Measurements from ENCODE around the gene NME3. TPM values are rescaled to one million over a fixed set of nuclear protein-coding genes. Genes with fewer than 3 reads are reported as not detected.
A peak's percentile ranks its signal among the peaks of the same experiment; 100 is the strongest.
"Not testable (repeated sequence)": the region's sequence is repeated elsewhere in the genome, so short reads cannot be mapped to it uniquely, and the experiment has no call there.

The NME3 gene
- 1.3 and 4.6 TPM in 2 replicates for total RNA-seq (2014; rRNA removed; shearing (Covaris generic))

GRCh38 chr16:1771188-1771863 lies at the start of gene NME3:
Gene NME3, minus strand, starts transcription at chr16:1771543. Its CDS starts 9 bp downstream, at chr16:1771534.
- no peak for DNase-seq (ENCODE audit: low spot score)

DNA sequence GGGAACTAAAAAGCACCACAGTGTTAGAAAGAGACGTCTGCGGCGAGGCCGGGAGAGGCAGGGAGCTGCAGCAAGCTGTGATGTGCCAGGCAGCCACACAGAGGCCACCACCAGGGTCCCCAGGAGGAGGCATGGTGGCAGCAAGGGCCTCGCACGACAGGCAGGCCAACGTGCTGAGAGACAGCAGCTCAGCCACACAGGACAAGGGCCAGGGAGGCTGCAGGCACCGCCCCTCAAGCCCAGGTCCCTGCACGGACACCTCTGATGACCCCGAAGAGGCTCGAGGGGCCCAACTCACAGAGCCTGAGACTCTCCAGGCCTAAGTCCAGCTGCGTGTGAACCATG lies 49.6 kb upstream of the NME3 start:
- DNase-seq (ENCODE audit: low spot score), result no peak

GRCh38 chr16:1820096-1820945 lies 49.0 kb upstream of the NME3 start:
- no peak for DNase-seq (ENCODE audit: low spot score)

DNA sequence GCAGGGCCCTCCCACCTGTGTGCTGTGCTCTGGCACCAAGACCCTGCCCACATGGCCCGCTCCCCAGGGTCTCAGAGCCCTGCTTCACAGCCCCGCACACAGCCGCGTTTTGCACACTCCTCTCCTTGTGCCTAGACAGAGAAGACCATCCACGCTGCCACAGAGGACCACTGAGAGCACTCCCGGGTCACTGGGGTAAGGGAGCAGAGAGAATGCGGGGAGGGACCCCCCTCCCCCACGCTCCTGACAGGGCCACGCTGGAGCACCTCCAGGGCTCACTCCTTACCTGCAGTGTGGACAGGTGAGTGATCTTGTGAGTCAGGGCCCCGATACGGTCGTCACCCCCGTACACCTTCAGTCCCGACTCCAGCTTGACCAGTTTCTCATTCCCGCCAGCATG lies 48.3 kb upstream of the NME3 start:
- DNase-seq (ENCODE audit: low spot score), result no peak

DNA sequence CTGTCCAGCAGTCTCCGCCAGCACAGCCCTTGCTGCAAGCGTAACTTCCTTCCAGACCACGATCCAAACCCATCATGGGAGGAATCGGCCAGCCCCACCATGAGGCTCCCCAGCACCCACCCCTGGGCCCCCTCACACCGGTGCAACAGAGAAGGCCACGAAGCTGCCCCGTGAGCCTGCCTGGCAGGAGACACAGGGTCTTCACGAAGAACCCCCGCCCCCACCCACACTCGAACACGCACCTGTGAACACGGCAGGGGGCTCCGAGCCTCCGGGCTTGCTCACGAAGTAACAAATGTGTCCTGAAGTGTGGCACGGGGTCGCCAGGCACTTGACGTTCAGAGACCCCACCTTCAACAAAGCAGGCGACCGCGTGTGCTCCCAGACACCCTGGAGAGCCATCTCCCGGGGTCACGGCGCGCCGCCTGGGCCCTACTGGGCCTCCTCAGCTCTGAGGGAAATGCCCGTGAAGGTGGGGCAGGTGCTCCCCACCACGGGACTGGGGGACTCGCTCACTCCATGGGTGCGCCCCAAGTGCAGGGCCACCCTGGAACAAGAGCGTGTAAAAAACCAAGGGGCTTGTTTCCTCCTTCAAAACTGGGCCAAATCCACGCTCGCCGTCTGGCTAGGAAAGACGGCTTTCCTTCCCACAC lies 47.7 kb upstream of the NME3 start:
- DNase-seq (ENCODE audit: low spot score), result no peak

DNA sequence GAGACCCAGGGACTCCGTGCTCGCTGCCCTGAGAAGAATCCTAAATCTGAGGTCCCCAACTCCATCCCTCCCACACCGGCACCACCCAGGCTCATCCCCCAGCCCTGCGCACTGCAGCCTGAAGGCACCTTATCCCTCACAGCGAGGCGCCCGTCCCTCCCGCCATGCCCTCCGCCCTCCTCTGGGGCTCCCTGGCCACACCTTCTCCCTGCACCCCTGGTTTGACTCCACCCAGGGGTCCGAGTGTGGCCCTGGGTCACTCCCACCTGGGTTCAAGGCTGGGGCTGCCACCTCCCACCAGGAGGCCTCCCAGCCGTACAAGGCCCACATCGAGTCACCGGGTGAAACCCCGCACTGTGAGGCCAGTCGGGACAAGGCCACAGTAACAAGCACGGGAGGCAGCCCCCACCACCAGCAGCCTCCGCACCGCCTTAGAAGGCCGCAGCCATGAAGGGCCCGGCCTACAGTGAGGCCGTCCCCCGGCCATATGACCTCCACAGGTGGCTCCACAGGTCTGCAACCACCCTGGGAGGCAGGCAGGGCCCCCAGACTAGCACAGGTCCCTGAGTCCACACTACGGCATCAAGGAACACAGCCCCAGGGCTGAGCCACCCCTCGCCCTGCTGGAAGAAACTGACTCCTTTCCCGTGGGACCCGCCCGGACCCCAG lies 47.0 kb upstream of the NME3 start:
- DNase-seq (ENCODE audit: low spot score), result no peak

DNA sequence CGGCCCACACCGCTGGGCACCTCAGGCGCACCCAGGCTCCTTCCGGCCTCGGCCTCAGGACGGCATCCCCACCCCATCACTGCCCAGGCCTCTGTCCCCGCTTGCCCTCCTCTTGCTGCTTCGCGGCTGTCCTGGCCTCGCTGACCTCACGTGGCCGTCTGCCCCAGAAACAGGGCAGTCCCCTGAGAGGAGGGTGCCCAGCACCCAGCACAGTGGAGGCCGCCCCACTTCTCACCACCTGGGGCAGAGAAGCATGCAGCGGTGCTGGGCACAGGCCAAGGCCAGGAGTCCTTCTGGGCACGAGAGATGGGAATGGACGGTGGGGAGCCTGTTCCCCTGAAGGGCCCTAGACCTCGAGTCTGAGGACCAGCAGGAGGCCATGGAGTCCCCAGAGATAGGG lies 46.4 kb upstream of the NME3 start:
- DNase-seq (ENCODE audit: low spot score), result no peak

- DNase-seq (ENCODE audit: low spot score), result no peak
These were observed 45.9 kb upstream of the NME3 start for GRCh38 chr16:1817276-1817589.

DNA sequence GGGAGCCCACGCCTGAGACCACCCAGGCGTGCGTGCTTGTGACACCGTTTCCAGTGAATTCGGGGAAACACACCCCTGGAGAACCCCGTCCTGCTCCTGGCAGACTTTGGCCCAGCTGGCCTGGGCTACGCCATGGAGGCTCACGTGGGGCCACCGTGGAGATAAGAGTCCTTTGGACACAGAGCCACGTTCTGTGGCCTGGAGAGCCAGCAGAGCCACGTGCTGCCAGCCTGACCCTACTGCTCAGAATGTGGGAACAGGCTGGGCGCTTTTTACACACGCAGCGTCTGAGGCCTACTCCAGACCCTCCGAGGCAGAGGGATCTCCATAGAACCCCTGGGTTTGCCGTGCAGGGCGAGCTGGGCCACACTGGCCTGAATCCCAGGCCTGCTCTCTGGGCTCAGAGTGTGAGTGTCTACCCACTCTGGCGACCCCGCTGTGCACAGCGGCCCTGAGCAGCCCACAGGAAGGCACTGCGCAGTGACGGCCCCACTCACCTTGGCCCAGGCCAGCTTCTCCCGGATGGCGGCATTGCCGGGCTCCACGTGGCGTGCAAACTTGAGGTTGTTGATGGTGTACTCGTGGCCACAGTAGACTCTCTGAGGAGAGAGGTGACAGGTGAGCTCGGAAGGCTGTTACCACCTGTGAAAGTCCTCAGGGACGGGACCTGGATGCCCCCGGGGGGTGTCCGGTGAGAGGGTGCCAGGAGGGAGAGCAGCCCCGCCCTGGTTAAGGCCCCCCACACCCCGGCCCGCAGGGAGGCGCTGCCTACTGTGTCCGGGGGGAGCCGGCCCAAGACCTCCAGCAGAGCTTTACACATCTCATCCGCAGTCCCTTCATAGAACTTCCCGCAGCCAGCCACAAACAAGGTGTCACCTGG lies 45.3 kb upstream of the NME3 start:
- DNase-seq (ENCODE audit: low spot score), result no peak

- DNase-seq (ENCODE audit: low spot score), result no peak
These were observed 44.1 kb upstream of the NME3 start for GRCh38 chr16:1815461-1815860.

DNA sequence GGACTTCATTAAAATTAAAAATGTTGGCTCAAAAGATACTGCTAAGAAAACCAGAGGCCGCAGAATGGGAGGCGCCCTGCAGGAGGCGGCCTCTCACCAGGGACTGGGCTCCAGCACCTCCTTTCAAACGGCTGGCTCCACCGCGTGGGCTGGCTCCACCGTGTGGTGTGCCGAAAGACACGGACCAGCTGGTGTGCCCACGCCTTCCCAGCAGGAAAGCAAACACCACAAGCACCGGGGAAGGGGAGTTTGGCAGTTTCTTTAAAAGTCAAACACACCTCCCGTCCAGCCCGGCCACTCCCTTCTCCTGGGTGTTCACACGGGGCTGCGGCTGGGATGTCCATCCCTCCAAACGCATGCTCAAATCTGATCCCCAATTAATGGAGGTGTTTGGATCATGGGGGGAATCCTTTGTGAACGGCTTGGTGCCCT lies 41.4 kb upstream of the NME3 start:
- DNase-seq (ENCODE audit: low spot score), result peak; percentile 69

DNA sequence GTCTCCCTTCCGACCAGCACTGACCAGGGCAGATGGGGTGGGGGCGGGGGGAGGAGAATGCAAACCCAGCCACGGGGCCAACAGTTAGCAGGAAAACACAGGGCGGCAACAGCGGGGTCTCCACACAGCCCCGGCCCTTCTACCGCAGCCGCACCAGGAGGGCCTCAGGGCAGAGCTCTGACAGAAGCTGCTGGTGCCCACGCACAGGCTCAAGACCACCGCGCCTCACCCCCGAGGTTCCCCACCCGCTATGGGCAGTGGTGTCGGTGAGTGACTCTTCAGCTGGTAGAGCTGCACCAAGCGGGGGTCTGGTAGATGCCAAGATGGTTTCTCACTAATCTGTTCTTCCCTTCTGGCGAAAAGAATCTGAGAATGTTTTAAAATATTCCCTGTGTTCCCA lies 39.2 kb upstream of the NME3 start:
- DNase-seq (ENCODE audit: low spot score), result no peak

DNA sequence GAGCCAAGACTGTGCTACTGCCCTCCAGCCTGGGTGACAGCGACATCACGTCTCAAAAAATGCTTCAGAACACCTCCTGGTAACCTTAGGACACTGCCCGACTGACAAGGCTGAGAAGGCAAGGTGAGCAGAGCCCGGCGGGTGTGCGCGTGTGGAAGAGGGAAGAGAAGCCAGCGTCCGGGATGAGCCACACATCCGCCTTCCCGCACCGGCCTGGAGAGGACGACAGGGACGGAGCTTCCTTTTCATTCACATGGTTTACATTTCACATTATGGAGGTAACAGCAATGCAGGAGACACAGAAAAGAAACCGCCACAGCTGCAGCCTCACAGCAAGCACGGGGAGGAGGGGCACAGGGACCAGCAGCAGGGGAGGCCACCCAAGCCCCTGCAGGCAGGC lies 38.8 kb upstream of the NME3 start:
- DNase-seq (ENCODE audit: low spot score), result no peak

- no peak for DNase-seq (ENCODE audit: low spot score)
These were observed 38.0 kb upstream of the NME3 start for GRCh38 chr16:1809281-1809801.

GRCh38 chr16:1808691-1809090 lies 37.3 kb upstream of the NME3 start:
- no peak for DNase-seq (ENCODE audit: low spot score)

GRCh38 chr16:1807626-1808025 lies 36.3 kb upstream of the NME3 start:
- DNase-seq (ENCODE audit: low spot score), result no peak

GRCh38 chr16:1800701-1801100 lies 29.4 kb upstream of the NME3 start:
- no peak for DNase-seq (ENCODE audit: low spot score)

- not testable (repeated sequence) for DNase-seq (ENCODE audit: low spot score)
These were observed 27.9 kb upstream of the NME3 start for GRCh38 chr16:1799263-1799662.

DNA sequence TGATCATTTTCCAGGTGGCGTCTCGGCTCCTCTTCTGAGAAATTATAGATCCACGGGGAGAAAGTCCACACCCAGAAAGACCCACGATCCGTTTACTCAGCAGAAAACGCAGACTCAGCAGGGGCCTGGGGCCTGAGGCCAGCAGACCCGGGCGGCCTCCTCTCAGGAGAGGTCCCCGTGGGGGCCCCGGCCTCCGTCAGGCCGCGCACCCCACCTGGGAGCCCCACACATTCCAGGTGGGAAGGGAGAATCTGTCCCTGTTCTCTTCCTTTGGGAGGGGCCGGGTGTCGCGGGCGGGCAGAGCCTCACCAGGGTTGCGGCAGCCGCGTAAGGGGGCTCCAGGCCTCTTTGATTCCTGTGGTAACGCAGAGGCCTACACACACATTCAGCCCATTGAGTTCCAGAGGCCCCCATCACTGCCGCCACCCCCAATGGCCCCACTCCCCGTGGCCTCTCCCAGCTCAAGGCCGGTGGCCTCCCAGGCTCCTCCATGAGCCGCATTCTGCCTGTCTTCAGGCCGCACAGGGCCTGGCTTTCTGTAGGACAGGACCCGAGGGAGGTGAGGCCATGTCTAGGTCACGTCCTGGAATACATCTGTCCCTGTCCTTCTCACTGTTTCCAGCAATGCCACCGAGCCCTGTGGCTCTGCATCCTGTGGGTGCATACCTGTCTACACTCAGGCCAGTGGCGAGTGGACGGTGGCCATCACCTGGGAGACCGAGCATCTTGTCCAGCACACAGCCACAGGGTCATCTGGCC lies 23.7 kb upstream of the NME3 start:
- DNase-seq (ENCODE audit: low spot score), result no peak

GRCh38 chr16:1794221-1794871 lies 23.0 kb upstream of the NME3 start:
- no peak for DNase-seq (ENCODE audit: low spot score)
